VCaP (cell line): ENCODE data around the gene DHCR24.
"Not testable (repeated sequence)": the region's sequence is repeated elsewhere in the genome, so short reads cannot be mapped to it uniquely, and the experiment has no call there.

ENCODE experiments used
- H3K27ac ChIP-seq: fragments of 450-650 bp; 2 replicates; pipeline ENCODE4 v1.5.1; 2017
- TF ChIP-seq, protein P1 (sequence below): fragments of 450-650 bp; conservative IDR thresholded peaks from 2 replicates; pipeline ENCODE4 v1.5.1; 2017; ENCODE audit warnings: mild to moderate bottlenecking, moderate library complexity

DHCR24 gene, protein sequence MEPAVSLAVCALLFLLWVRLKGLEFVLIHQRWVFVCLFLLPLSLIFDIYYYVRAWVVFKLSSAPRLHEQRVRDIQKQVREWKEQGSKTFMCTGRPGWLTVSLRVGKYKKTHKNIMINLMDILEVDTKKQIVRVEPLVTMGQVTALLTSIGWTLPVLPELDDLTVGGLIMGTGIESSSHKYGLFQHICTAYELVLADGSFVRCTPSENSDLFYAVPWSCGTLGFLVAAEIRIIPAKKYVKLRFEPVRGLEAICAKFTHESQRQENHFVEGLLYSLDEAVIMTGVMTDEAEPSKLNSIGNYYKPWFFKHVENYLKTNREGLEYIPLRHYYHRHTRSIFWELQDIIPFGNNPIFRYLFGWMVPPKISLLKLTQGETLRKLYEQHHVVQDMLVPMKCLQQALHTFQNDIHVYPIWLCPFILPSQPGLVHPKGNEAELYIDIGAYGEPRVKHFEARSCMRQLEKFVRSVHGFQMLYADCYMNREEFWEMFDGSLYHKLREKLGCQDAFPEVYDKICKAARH

DNA sequence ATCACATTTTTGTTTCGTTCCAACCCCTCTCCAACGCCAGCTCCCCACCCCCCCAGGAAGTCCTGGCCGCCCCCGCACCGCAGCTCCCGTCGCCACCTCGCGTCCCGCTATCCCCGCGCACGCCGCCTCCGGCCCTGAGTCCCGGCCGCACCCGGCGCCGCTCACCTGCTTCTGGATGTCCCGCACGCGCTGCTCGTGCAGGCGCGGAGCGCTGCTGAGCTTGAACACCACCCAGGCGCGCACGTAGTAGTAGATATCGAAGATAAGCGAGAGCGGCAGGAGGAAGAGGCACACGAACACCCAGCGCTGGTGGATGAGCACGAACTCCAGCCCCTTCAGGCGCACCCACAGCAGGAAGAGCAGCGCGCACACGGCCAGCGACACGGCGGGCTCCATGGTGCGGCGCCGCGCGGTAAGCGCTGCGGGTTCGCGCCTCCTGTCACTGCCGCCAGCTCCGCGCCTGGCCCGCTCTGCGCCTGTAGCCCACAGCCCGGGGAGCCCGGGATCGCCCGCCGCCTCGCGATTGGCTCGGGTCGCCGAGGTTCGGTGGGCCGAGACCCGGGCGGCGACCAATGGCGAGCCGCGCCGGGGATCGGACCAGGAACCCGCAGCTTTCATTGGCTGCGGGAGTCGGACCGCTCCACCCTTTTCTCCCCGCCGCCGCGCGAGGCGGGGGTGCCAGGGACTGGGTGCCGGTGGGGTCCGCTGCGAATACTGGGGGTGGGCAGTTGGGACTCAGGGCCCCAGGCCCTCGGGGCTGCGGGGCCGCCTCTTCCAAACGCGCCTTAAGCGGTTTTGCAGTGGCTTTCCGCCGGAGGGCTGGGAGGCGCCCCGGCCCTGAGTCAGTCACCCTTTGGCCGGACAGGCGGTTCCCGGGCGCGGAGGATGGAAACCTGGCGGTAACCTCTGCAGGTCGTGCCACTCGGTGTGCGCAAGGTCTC, at the start of gene DHCR24:
Gene DHCR24, minus strand, starts transcription at position 472 of the 941 bp plus-strand sequence. Its CDS starts 76 bp downstream, at position 396.
- TF ChIP-seq, protein P1, sequence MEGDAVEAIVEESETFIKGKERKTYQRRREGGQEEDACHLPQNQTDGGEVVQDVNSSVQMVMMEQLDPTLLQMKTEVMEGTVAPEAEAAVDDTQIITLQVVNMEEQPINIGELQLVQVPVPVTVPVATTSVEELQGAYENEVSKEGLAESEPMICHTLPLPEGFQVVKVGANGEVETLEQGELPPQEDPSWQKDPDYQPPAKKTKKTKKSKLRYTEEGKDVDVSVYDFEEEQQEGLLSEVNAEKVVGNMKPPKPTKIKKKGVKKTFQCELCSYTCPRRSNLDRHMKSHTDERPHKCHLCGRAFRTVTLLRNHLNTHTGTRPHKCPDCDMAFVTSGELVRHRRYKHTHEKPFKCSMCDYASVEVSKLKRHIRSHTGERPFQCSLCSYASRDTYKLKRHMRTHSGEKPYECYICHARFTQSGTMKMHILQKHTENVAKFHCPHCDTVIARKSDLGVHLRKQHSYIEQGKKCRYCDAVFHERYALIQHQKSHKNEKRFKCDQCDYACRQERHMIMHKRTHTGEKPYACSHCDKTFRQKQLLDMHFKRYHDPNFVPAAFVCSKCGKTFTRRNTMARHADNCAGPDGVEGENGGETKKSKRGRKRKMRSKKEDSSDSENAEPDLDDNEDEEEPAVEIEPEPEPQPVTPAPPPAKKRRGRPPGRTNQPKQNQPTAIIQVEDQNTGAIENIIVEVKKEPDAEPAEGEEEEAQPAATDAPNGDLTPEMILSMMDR: no peak
- H3K27ac ChIP-seq: peak within 1 kb of the TSS; percentile 88

DNA sequence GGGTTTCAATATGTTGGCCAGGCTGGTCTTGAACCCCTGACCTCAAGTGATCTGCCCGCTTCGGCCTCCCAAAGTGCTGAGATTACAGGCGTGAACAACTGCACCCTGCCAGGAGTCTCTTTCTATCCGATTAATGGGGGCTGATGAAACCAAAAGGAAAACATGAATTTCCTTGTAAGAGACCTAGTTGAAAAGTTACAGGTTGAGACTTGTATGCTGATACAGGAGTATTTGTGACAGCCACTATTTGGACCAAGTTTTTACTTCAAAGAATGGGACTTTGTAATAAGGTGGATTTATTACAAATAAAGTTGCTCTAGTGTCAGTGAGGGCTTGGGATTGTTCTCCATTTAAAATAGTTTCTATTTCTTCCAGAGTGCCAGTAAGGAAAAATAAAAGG, 49.8 kb upstream of the DHCR24 start:
- no peak overlapping the region for H3K27ac ChIP-seq
- TF ChIP-seq, protein P1: no peak

DNA sequence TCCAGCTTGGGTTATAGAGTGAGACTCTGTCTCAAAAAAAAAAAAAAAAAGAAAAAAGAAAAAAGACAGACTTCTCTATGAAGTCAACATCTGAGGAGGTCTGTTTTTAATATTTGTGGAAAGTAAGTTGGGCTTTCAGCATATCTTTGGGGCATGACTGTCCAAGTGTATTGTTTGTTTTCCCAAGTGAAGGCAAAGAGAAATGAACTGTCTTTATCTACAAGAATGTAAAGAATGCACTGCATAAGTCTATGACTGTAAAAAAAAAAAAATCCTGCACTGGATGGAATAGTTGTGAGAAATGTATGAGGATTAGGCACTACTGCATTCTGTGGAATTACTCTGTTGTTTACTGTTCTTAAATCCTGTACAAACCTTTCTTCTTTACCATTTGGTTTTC, 47.9 kb upstream of the DHCR24 start:
- TF ChIP-seq, protein P1: no peak
- no peak overlapping the region for H3K27ac ChIP-seq

DNA sequence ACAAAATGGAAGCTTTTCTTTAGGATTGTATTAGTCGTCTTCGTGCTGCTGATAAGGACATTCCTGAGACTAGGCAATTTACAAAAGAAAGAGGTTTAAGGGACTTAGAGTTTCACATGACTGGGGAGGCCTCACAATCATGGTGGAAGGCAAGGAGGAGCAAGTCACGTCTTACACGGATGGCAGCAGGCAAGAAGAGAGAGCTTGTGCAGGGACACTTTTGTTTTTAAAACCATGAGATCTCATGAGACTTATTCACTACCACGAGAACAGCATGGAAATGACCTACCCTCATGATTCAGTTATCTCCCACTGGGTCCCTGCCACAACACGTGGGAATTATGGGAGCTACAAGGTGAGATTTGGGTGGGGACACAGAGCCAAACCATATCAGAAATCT, 47.1 kb upstream of the DHCR24 start:
- H3K27ac ChIP-seq: not testable (repeated sequence)

DNA sequence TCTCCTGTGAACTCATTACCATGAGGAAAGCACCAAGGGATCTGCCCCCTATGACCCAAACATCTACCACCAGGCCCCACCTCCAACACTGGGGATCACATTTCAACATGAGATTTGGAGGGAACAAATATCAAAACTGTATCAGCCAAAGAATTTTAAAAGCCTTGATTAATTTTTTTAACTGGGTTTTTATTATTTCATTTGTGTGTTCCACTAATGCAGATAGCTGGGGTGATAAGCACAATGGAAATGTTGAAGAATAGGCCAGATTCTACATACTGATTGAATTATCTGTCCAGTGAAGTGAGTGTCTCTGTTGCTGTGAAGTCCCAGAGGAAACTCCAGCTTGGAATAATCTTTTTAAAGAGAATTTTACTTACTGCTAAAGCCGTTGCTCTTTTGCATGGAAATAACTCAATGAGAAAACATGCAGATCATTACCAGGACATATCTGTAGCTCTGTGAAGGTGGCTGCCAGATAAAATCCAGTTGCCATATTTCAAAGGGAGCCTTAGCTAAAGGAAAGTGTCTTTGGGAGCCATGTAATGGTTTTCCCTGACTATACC, 44.4 kb upstream of the DHCR24 start:
- TF ChIP-seq, protein P1: no peak
- no peak overlapping the region for H3K27ac ChIP-seq

DNA sequence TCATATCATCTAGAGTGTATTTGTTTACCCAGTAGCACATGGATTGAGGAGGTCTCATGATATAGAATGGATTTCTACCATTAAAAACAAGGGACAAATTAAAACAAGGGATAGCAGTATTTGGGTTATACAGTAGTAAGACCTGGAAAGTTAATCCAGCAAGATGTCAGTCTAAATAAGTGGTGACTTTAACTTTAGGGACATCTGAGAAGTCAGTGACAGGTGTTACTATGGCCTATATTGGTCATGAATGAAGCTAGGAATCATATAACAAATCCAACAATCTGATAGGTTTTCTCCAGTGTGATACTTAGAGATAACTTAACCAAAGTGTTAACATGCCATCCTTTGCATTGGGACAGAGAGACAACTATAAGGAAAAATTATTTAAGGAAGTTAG, 42.7 kb upstream of the DHCR24 start:
- TF ChIP-seq, protein P1: no peak
- no peak overlapping the region for H3K27ac ChIP-seq

DNA sequence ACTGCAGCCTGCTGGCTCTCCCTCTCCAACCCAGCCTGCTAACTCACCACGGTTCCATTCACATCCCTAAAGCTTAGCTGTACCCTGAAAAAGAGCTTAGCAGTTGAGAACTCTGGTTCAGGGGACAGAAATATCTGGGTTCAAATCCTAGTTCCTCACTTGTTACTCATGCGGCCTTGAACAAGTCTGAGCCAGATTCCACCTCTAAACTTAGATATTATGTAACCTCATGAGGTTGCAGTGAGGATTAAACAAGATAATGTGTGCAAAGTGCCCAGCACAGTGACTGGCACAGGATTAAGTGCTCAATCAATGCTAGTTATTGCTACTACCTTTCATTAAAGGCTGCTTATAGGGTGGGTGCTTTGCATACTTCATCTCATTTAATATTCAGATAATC, 41.3 kb upstream of the DHCR24 start:
- peak overlapping the region; percentile 68 for H3K27ac ChIP-seq
- TF ChIP-seq, protein P1: no peak
